A673 (cell line): ENCODE data around the gene BRD9. TPM values are rescaled to one million over a fixed set of nuclear protein-coding genes. Genes with fewer than 3 reads are reported as not detected.

Source experiments
- BruUV-seq: library from RNA; stranded (reverse); fragments of 400-500 nt; replicated peaks from 2 replicates; lab custom pipeline; 2021; lab: Mats Ljungman, UMichigan
- CTCF ChIA-PET: fragments of 300-600 bp; sonication (Branson Sonifier 250); formaldehyde crosslinking; loops from one replicate; lab custom pipeline; 2022; ENCODE audit warnings: antibody characterized with exemption; lab: Charles Lee
- POLR2A ChIA-PET: fragments of 300-600 bp; sonication (Branson Sonifier 250); formaldehyde crosslinking; loops from one replicate; lab custom pipeline; 2022; ENCODE audit warnings: antibody characterized with exemption; ENCODE audit not compliant: low non-redundant PET; lab: Charles Lee
- DNase-seq: peaks from one replicate; pipeline ENCODE4 v3.0.0-alpha.2; 2015; ENCODE audit warnings: low spot score
- H3K27ac ChIP-seq: fragments of 200-600 bp; sonication (generic); 2 replicates; pipeline ENCODE4 v1.5.1; 2016; ENCODE audit warnings: mixed run types, low read depth, mild to moderate bottlenecking, mixed read lengths, antibody characterized with exemption, low read length; ENCODE audit not compliant: poor library complexity, severe bottlenecking
- H3K27me3 ChIP-seq: fragments of 200-600 bp; sonication (generic); replicated peaks from 2 replicates; pipeline ENCODE4 v1.6.1; 2017; ENCODE audit warnings: mixed run types, low read depth, mild to moderate bottlenecking, mixed read lengths, antibody characterized with exemption, low read length; ENCODE audit not compliant: insufficient read depth, poor library complexity
- H3K36me3 ChIP-seq: fragments of 200-600 bp; sonication (generic); 2 replicates; pipeline ENCODE4 v1.6.1; 2016; ENCODE audit warnings: mixed run types, mild to moderate bottlenecking, mixed read lengths, antibody characterized with exemption, low read length; ENCODE audit not compliant: insufficient read depth, poor library complexity, severe bottlenecking
- H3K4me1 ChIP-seq: fragments of 200-600 bp; sonication (generic); 2 replicates; pipeline ENCODE4 v1.6.1; 2017; ENCODE audit warnings: mixed run types, mild to moderate bottlenecking, mixed read lengths, antibody characterized with exemption, low read length; ENCODE audit not compliant: insufficient read depth, poor library complexity, severe bottlenecking
- H3K4me3 ChIP-seq: fragments of 200-600 bp; sonication (generic); 2 replicates; pipeline ENCODE4 v1.5.1; 2016; ENCODE audit warnings: low read depth, mixed run types, mild to moderate bottlenecking, mixed read lengths, low read length; ENCODE audit not compliant: poor library complexity, severe bottlenecking
- H3K9me3 ChIP-seq: fragments of 200-600 bp; sonication (generic); 2 replicates; pipeline ENCODE4 v1.6.1; 2016; ENCODE audit warnings: mixed run types, low read depth, mild to moderate bottlenecking, mixed read lengths, antibody characterized with exemption, low read length; ENCODE audit not compliant: poor library complexity, severe bottlenecking
- EZH2 ChIP-seq: fragments of 200-600 bp; sonication (generic); IDR thresholded peaks from 2 replicates; pipeline ENCODE4 v1.6.1; 2017; ENCODE audit warnings: borderline replicate concordance, low read depth, mild to moderate bottlenecking, mixed read lengths, antibody characterized with exemption, low read length; ENCODE audit not compliant: poor library complexity, severe bottlenecking
- intact Hi-C: fragments of 100-400 bp; cut with micrococcal nuclease; formaldehyde crosslinking; loops from one replicate; pipeline ENCODE4 v1.10.0; 2022; ENCODE audit not compliant: unreplicated experiment
- total RNA-seq: library from RNA; stranded (reverse); gene quantifications from 2 replicates; pipeline ENCODE4 v1.2.3, GENCODE V29; 2021
- TF ChIP-seq, protein P1 (sequence below): fragments of 300-800, 200-600 bp; sonication (generic); conservative IDR thresholded peaks from 2 replicates; pipeline ENCODE4 v1.5.1; 2017; ENCODE audit warnings: low read depth, mild to moderate bottlenecking, antibody characterized with exemption, low read length, moderate library complexity, mixed read lengths

Gene BRD9
- total RNA-seq, 1 experiment from 2014 or later: 73.7 TPM

DNA sequence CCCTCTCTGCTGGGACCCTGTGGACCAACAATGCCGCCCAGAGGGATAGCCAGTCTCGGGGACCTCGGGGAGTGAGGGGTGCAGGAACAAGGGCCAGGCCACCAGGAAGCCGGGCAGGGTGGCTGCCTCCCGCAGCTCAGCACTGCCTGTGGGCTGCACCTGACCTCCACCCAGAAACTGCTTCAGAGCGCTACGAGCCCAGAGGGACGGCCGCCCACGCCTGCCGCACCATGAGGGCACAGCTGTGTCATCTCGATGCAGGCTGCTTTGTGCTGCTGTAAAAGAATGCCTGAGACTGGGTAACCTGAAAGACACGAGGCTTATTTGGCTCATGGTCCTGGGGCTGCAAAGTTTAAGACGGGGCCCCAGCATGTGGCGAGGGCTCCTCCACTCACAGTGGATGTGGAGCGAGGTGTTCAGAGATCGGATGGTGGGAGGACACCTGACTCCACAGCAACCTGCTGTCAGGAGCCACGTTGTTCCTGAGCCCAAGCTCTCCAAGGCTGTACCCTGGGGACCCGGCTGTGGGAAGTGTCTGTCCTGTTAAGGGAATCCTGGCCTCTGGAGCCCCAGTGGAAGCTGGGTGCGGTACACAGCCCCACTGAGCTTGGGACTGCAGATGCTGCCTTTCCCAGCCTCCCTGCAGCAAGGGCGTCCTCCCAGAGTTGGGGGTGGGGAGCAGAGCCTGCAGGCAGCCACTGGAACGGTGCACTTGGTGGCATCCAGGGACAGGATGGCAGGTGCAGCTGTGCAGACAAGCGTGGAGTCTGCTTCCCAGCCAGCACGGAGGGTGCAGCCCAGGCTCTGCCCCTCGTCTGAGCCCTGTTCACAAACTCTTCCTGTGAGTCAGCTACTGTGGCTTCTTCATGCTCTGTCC lies 30.0 kb downstream of the BRD9 start:
- DNase-seq: no peak
- CTCF ChIA-PET: no interaction called here
- TF ChIP-seq, protein P1, sequence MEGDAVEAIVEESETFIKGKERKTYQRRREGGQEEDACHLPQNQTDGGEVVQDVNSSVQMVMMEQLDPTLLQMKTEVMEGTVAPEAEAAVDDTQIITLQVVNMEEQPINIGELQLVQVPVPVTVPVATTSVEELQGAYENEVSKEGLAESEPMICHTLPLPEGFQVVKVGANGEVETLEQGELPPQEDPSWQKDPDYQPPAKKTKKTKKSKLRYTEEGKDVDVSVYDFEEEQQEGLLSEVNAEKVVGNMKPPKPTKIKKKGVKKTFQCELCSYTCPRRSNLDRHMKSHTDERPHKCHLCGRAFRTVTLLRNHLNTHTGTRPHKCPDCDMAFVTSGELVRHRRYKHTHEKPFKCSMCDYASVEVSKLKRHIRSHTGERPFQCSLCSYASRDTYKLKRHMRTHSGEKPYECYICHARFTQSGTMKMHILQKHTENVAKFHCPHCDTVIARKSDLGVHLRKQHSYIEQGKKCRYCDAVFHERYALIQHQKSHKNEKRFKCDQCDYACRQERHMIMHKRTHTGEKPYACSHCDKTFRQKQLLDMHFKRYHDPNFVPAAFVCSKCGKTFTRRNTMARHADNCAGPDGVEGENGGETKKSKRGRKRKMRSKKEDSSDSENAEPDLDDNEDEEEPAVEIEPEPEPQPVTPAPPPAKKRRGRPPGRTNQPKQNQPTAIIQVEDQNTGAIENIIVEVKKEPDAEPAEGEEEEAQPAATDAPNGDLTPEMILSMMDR: no peak
- no peak for TF ChIP-seq EZH2
- intact Hi-C loops: no loop called here
- Histone ChIP-seq H3K27me3 (no peaks in the 10 kb centered on the region), H3K4me1 (no peaks in the 10 kb centered on the region), H3K36me3 (peaks cover 35% of the 10 kb centered on the region), H3K27ac (no peak overlapping the region), H3K4me3 (no peak overlapping the region), H3K9me3 (no peaks in the 10 kb centered on the region)
- POLR2A ChIA-PET: no interaction called here
- BruUV-seq: no TSS peak

- Histone ChIP-seq H3K27ac (no peak overlapping the region), H3K4me1 (no peaks in the 10 kb centered on the region), H3K9me3 (no peaks in the 10 kb centered on the region), H3K36me3 (peaks cover 31% of the 10 kb centered on the region), H3K27me3 (no peaks in the 10 kb centered on the region), H3K4me3 (no peak overlapping the region)
- ChIA-PET CTCF (no interaction called here), POLR2A (no interaction called here)
- DNase-seq: no peak
- BruUV-seq: no TSS peak
- TF ChIP-seq EZH2: no peak
- TF ChIP-seq, protein P1: no peak
- intact Hi-C loops: no loop called here
Observed at GRCh38 chr5:861442-862366, 30.9 kb downstream of the BRD9 start.

- Histone ChIP-seq H3K36me3 (peaks cover 23% of the 10 kb centered on the region), H3K27ac (no peak overlapping the region), H3K4me3 (no peak overlapping the region), H3K9me3 (no peaks in the 10 kb centered on the region), H3K4me1 (no peaks in the 10 kb centered on the region), H3K27me3 (no peaks in the 10 kb centered on the region)
- DNase-seq: no peak
- CTCF ChIA-PET: no interaction called here
- no TSS peak for BruUV-seq
- POLR2A ChIA-PET: no interaction called here
- TF ChIP-seq, protein P1: no peak
- TF ChIP-seq EZH2: no peak
- intact Hi-C loops: no loop called here
Observed at GRCh38 chr5:860506-861150, 32.0 kb downstream of the BRD9 start.
